Gastroesophageal sphincter (tissue), 3 donors: ENCODE measurements around the gene THEMIS.

ENCODE experiments used
- CTCF ChIP-seq, 4 experiments: fragments of 200-600 bp in 2 of 4; fragments of 450-650 bp in 2 of 4; sonication (generic) in 1 of 4; IDR thresholded peaks; one replicate each; pipeline ENCODE4 v1.5.1; 2017 to 2019; ENCODE audit warnings: antibody characterized with exemption in 4 of 4, mild to moderate bottlenecking in 2 of 4, moderate library complexity in 2 of 4
- POLR2AphosphoS5 ChIP-seq: sonication (generic); formaldehyde crosslinking; IDR thresholded peaks from one replicate; pipeline ENCODE4 v1.6.1; 2017; ENCODE audit warnings: antibody characterized with exemption

GRCh38 chr6:127921982-127922381, 21.1 kb upstream of the THEMIS start:
- TF ChIP-seq CTCF (IDR thresholded peaks at IDR 0.05): no peak
- no peak for TF ChIP-seq POLR2AphosphoS5
